HepG2 (cell line): Measurements from ENCODE around the gene LRFN2. TPM values are rescaled to one million over a fixed set of nuclear protein-coding genes. Genes with fewer than 3 reads are reported as not detected.

Experiments
- ATAC-seq: fragments of 200-7000 bp; cut with Tn5 transposase; 3 replicates; pipeline ENCODE4 v1.9.1; 2020; ENCODE audit warnings: mild to moderate bottlenecking, moderate library complexity
- BruUV-seq: library from RNA; stranded (reverse); fragments of 400-500 nt; replicated peaks from 2 replicates; lab custom pipeline; 2021; lab: Mats Ljungman, UMichigan
- CTCF ChIA-PET: fragments of 300-600 bp; formaldehyde crosslinking; extraction: SDS; loops from one replicate; lab custom pipeline; 2021; ENCODE audit warnings: low total read pairs, inconsistent platforms, low intra/inter-chr PET ratio; lab: Yijun Ruan, JAX
- POLR2A ChIA-PET: fragments of 350-600 bp; sonication (Branson Sonifier 250); formaldehyde crosslinking; loops from one replicate; lab custom pipeline; 2020; ENCODE audit warnings: antibody characterized with exemption, inconsistent platforms; lab: Yijun Ruan, JAX
- DNase-seq: peaks from one replicate; pipeline ENCODE4 v3.0.0-alpha.2; 2015; ENCODE audit warnings: low spot score
- FAIRE-seq: peaks from 3 replicates; lab custom pipeline; 2011; peaks lifted over from hg19 to GRCh38; lab: Jason Lieb, UNC
- H2AFZ ChIP-seq: one replicate; pipeline ENCODE4 v1.6.1; 2011; ENCODE audit warnings: low read length, inconsistent platforms
- H3K27ac ChIP-seq: fragments of 300-600 bp; 3 replicates; pipeline ENCODE4 v1.8.0; 2011; ENCODE audit warnings: mixed run types, mild to moderate bottlenecking, mixed read lengths, low read length, inconsistent platforms; ENCODE audit not compliant: insufficient read depth; ENCODE audit errors: extremely low read length
- H3K27me3 ChIP-seq, 2 experiments: fragments of 200-600 bp in 1 of 2; 2 replicates in 1 of 2; 3 replicates in 1 of 2; pipeline versions ENCODE4 v1.6.0 to v1.8.0; 2011; ENCODE audit warnings: low read length in 2 of 2, mild to moderate bottlenecking in 2 of 2, moderate library complexity in 2 of 2, inconsistent platforms in 1 of 2; ENCODE audit not compliant: insufficient read depth in 2 of 2, control insufficient read depth in 1 of 2
- H3K36me3 ChIP-seq, 2 experiments: fragments of 200-600 bp in 1 of 2; replicated peaks in 1 of 2; 2 replicates in 1 of 2; 3 replicates in 1 of 2; pipeline versions ENCODE4 v1.5.1 to v1.8.0; 2011; ENCODE audit warnings: low read length in 2 of 2, inconsistent platforms in 1 of 2; ENCODE audit not compliant: insufficient read depth in 2 of 2, control insufficient read depth in 1 of 2
- H3K4me1 ChIP-seq: 2 replicates; pipeline ENCODE4 v1.5.1; 2012; ENCODE audit warnings: low read length, inconsistent platforms; ENCODE audit not compliant: insufficient read depth
- H3K4me2 ChIP-seq: 2 replicates; pipeline ENCODE4 v1.6.0; 2011; ENCODE audit warnings: low read depth, low read length, inconsistent platforms
- H3K4me3 ChIP-seq, 3 experiments: fragments of 200-600 bp in 1 of 3; sonication (generic), shearing (Covaris generic) in 1 of 3; replicated peaks in 1 of 3; 2 replicates each; pipeline ENCODE4 v1.5.1; 2011 to 2016; ENCODE audit warnings: low read length in 3 of 3, inconsistent platforms in 2 of 3, low read depth in 2 of 3, mild to moderate bottlenecking in 2 of 3, control low read depth in 1 of 3, mixed read lengths in 1 of 3; ENCODE audit not compliant: insufficient read depth in 1 of 3
- H3K79me2 ChIP-seq: one replicate; pipeline ENCODE4 v1.6.1; 2011; ENCODE audit warnings: low read length, inconsistent platforms; ENCODE audit not compliant: insufficient read depth
- H3K9ac ChIP-seq: 2 replicates; pipeline ENCODE4 v1.6.0; 2011; ENCODE audit warnings: mild to moderate bottlenecking, low read depth, low read length, inconsistent platforms; ENCODE audit not compliant: insufficient read depth
- H3K9me3 ChIP-seq: 2 replicates; pipeline ENCODE4 v1.5.1; 2012; ENCODE audit warnings: mild to moderate bottlenecking, low read length
- H4K20me1 ChIP-seq: 2 replicates; pipeline ENCODE4 v1.6.0; 2011; ENCODE audit warnings: inconsistent platforms, mild to moderate bottlenecking, low read length, moderate library complexity; ENCODE audit not compliant: insufficient read depth
- ARID3A ChIP-seq: IDR thresholded peaks from 2 replicates; pipeline ENCODE4 v1.6.1; 2012; ENCODE audit warnings: low read depth, low read length, improper control_type of control experiment
- DPF2 ChIP-seq: sonication (generic); formaldehyde crosslinking; IDR thresholded peaks from 2 replicates; pipeline ENCODE4 v1.4.0; 2020; ENCODE audit warnings: mild to moderate bottlenecking, low read depth, missing genetic modification reagents, borderline replicate concordance
- EEA1 ChIP-seq: sonication (generic); formaldehyde crosslinking; IDR thresholded peaks from 2 replicates; pipeline ENCODE4 v1.5.1; 2020; ENCODE audit warnings: mild to moderate bottlenecking, missing genetic modification reagents, borderline replicate concordance
- LCORL ChIP-seq, 2 experiments: fragments of 450-650 bp in 1 of 2; sonication (generic) in 1 of 2; formaldehyde crosslinking in 1 of 2; IDR thresholded peaks; 2 replicates each; pipeline versions ENCODE4 v1.5.0 to v1.6.1; 2017 to 2020; ENCODE audit warnings: antibody characterized with exemption in 1 of 2, missing genetic modification reagents in 1 of 2
- MAFG ChIP-seq: sonication (generic); formaldehyde crosslinking; IDR thresholded peaks from 2 replicates; pipeline ENCODE4 v1.5.1; 2020; ENCODE audit warnings: mild to moderate bottlenecking, missing genetic modification reagents
- MTF1 ChIP-seq: sonication (generic); formaldehyde crosslinking; IDR thresholded peaks from 2 replicates; pipeline ENCODE4 v1.5.0; 2020; ENCODE audit warnings: missing genetic modification reagents
- NFE2 ChIP-seq: sonication (generic); formaldehyde crosslinking; IDR thresholded peaks from 2 replicates; pipeline ENCODE4 v1.4.0; 2020; ENCODE audit warnings: missing genetic modification reagents
- POLR2G ChIP-seq: fragments of 200-400 bp; formaldehyde crosslinking; IDR thresholded peaks from 2 replicates; pipeline ENCODE4 v1.6.1; 2018; ENCODE audit warnings: mild to moderate bottlenecking, low read depth, low read length, moderate library complexity
- RARA ChIP-seq: IDR thresholded peaks from 2 replicates; pipeline ENCODE4 v1.6.1; 2016; ENCODE audit warnings: missing genetic modification reagents, missing compliant biosample characterization
- REL ChIP-seq: sonication (generic); formaldehyde crosslinking; conservative IDR thresholded peaks from 2 replicates; pipeline ENCODE4 v1.8.0; 2022; ENCODE audit warnings: mild to moderate bottlenecking, missing genetic modification reagents, moderate library complexity
- RFXANK ChIP-seq: IDR thresholded peaks from 2 replicates; pipeline ENCODE4 v1.6.1; 2016
- RXRB ChIP-seq: IDR thresholded peaks from 2 replicates; pipeline ENCODE4 v1.6.1; 2016; ENCODE audit warnings: borderline replicate concordance, missing genetic modification reagents, missing compliant biosample characterization
- THAP11 ChIP-seq: IDR thresholded peaks from 2 replicates; pipeline ENCODE4 v1.6.1; 2016; ENCODE audit warnings: missing biosample characterization, missing genetic modification reagents
- ZC3H4 ChIP-seq: sonication (generic); formaldehyde crosslinking; IDR thresholded peaks from 2 replicates; pipeline ENCODE4 v1.4.0; 2020; ENCODE audit warnings: missing genetic modification reagents, borderline replicate concordance
- ZNF546 ChIP-seq: sonication (generic); formaldehyde crosslinking; conservative IDR thresholded peaks from 2 replicates; pipeline ENCODE4 v1.8.1; 2023; ENCODE audit warnings: mild to moderate bottlenecking, missing genetic modification reagents
- ZNF556 ChIP-seq: sonication (generic); formaldehyde crosslinking; IDR thresholded peaks from 2 replicates; pipeline ENCODE4 v1.4.0; 2020; ENCODE audit warnings: mild to moderate bottlenecking, missing genetic modification reagents, borderline replicate concordance
- ZUFSP ChIP-seq: sonication (generic); formaldehyde crosslinking; IDR thresholded peaks from 2 replicates; pipeline ENCODE4 v1.9.0; 2021; ENCODE audit warnings: missing genetic modification reagents, mild to moderate bottlenecking, borderline replicate concordance
- WGBS: methylation state at CpG from one replicate; pipeline ENCODE4 v1.1.6; 2017; ENCODE audit warnings: low lambda C conversion rate; 5-methylcytosine and 5-hydroxymethylcytosine counted together
- in situ Hi-C: cut with HindIII; loops from 2 replicates; pipeline ENCODE4 v1.10.0; 2017; ENCODE audit warnings: low pct_unique_long_range_greater_than_20kb; ENCODE audit not compliant: extremely low pct_ligation_motif_present
- intact Hi-C: fragments of 100-400 bp; cut with micrococcal nuclease; formaldehyde crosslinking; loops from one replicate; pipeline ENCODE4 v1.10.0; 2022; ENCODE audit not compliant: unreplicated experiment
- polyA plus RNA-seq, 8 experiments: library from polyadenylated mRNA; depleted of rRNA in 3 of 8; stranded (reverse) in 7 of 8; unstranded in 1 of 8; fragments of >200 nt; fragmentation: Illumina TruSeq in 4 of 8; extraction: Trizol in 4 of 8; gene quantifications; 2 replicates each; pipeline versions ENCODE4 v1.2.1 to v1.2.3, GENCODE V29; 2011 to 2016; ENCODE audit warnings: low read depth in 4 of 8, missing spikeins in 1 of 8, mixed read lengths in 1 of 8; ENCODE audit not compliant: insufficient read depth in 1 of 8
- total RNA-seq, 5 experiments: library from RNA; depleted of rRNA; stranded (reverse); fragments of >200 nt; fragmentation: Illumina TruSeq; extraction: Trizol; gene quantifications; 2 replicates each; pipeline ENCODE4 v1.2.3, GENCODE V29; 2016; ENCODE audit warnings: low read depth in 1 of 5

LRFN2 gene
- total and polyA plus RNA-seq, 2 of the 13 experiments (the other 11 are each of a cell fraction or from before 2014, with no cell fraction given): not detected

GRCh38 chr6:40623932-40624331 is 36.8 kb upstream of the LRFN2 start:
- 63% methylated on average over 3 of the region's 3 CpGs for WGBS
- intact Hi-C loops: no loop called here
- FAIRE-seq (no peak), ATAC-seq (no peak), DNase-seq (no peak)
- no TSS peak for BruUV-seq
- no peaks in the 10 kb centered on the region for H3K79me2 ChIP-seq
- ChIA-PET CTCF (no interaction called here), POLR2A (no interaction called here)
- H3K4me1 ChIP-seq: no peaks in the 10 kb centered on the region
- no peak overlapping the region for H3K9ac ChIP-seq
- H4K20me1 ChIP-seq: no peaks in the 10 kb centered on the region
- H2AFZ ChIP-seq: no peak overlapping the region
- no peak overlapping the region for H3K4me2 ChIP-seq
- H3K27me3 ChIP-seq: peaks cover 0 to 7% of the 10 kb centered on the region in 2 experiments; a peak in 1 of 5 replicates
- H3K36me3 ChIP-seq: no peaks in the 10 kb centered on the region
- no peak overlapping the region for H3K27ac ChIP-seq
- H3K9me3 ChIP-seq: no peaks in the 10 kb centered on the region
- no peak overlapping the region for H3K4me3 ChIP-seq
- no peak for TF ChIP-seq ARID3A
- no peak for TF ChIP-seq MTF1 (CRISPR knock-in tag)
- no peak for TF ChIP-seq RXRB (CRISPR knock-in tag)
- no peak for TF ChIP-seq ZC3H4
- TF ChIP-seq MAFG: no peak
- no peak for TF ChIP-seq THAP11 (CRISPR knock-in tag)
- TF ChIP-seq NFE2 (CRISPR knock-in tag): no peak
- no peak for TF ChIP-seq ZUFSP (CRISPR knock-in tag)
- no peak for TF ChIP-seq ZNF556 (CRISPR knock-in tag)
- TF ChIP-seq POLR2G: no peak
- TF ChIP-seq DPF2: no peak
- no peak for TF ChIP-seq LCORL (IDR thresholded peaks at IDR 0.05)
- TF ChIP-seq LCORL (CRISPR knock-in tag; IDR thresholded peaks at IDR 0.05): no peak
- TF ChIP-seq REL (CRISPR knock-in tag): no peak
- TF ChIP-seq RFXANK (CRISPR knock-in tag): no peak
- no peak for TF ChIP-seq RARA (CRISPR knock-in tag)
- TF ChIP-seq EEA1 (CRISPR knock-in tag): no peak
- TF ChIP-seq ZNF546 (CRISPR knock-in tag): no peak
- in situ Hi-C loops: no loop called here
